Spleen (tissue), 11 donors: ENCODE measurements around the gene TRABD. TPM values are rescaled to one million over a fixed set of nuclear protein-coding genes. Genes with fewer than 3 reads are reported as not detected.
A peak's percentile ranks its signal among the peaks of the same experiment; 100 is the strongest.

Experiments used
- DNase-seq: peaks from one replicate; pipeline ENCODE4 v3.0.0-alpha.2; 2020
- H3K27ac ChIP-seq, 8 donors: fragments of 200-600 bp; sonication (generic) in 7 of 8; 1 replicate in 4 of 8; 2 replicates in 4 of 8; pipeline versions ENCODE4 v1.5.0 to v1.8.0; 2016 to 2021; ENCODE audit warnings: inconsistent platforms in 4 of 8, mild to moderate bottlenecking in 4 of 8, moderate library complexity in 1 of 8
- H3K27me3 ChIP-seq, 7 donors: fragments of 200-600 bp; sonication (generic) in 6 of 7; replicated peaks in 1 of 7; 1 replicate in 4 of 7; 2 replicates in 3 of 7; pipeline versions ENCODE4 v1.5.0 to v1.8.0; 2016 to 2021; ENCODE audit warnings: inconsistent platforms in 3 of 7, mild to moderate bottlenecking in 1 of 7
- H3K36me3 ChIP-seq, 6 donors: fragments of 200-600 bp; sonication (generic) in 5 of 6; 1 replicate in 4 of 6; 2 replicates in 2 of 6; pipeline versions ENCODE4 v1.5.0 to v1.8.0; 2016 to 2021; ENCODE audit warnings: inconsistent platforms in 2 of 6
- H3K4me1 ChIP-seq, 6 donors: fragments of 200-600 bp; sonication (generic) in 5 of 6; 1 replicate in 3 of 6; 2 replicates in 3 of 6; pipeline versions ENCODE4 v1.5.0 to v1.8.0; 2016 to 2021; ENCODE audit warnings: inconsistent platforms in 3 of 6
- H3K4me3 ChIP-seq, 8 donors: fragments of 200-600 bp; sonication (generic) in 7 of 8; 1 replicate in 4 of 8; 2 replicates in 4 of 8; pipeline versions ENCODE4 v1.5.0 to v1.8.0; 2016 to 2021; ENCODE audit warnings: inconsistent platforms in 4 of 8, mild to moderate bottlenecking in 4 of 8, moderate library complexity in 2 of 8
- H3K9me3 ChIP-seq, 8 donors: fragments of 200-600 bp; sonication (generic) in 7 of 8; 1 replicate in 4 of 8; 2 replicates in 4 of 8; pipeline versions ENCODE4 v1.5.0 to v1.8.0; 2016 to 2021; ENCODE audit warnings: inconsistent platforms in 4 of 8
- POLR2A ChIP-seq, 3 donors: fragments of 450-650 bp; IDR thresholded peaks; one replicate each; pipeline ENCODE4 v1.5.1; 2017; ENCODE audit warnings: antibody characterized with exemption in 3 of 3, mild to moderate bottlenecking in 1 of 3
- POLR2AphosphoS5 ChIP-seq, 3 donors: sonication (generic); formaldehyde crosslinking; IDR thresholded peaks; one replicate each; pipeline ENCODE4 v1.5.1; 2017; ENCODE audit warnings: antibody characterized with exemption in 3 of 3
- WGBS, 5 donors: extraction: QIAGEN DNeasy Blood & Tissue Kit in 3 of 5; methylation state at CpG; one replicate each; pipeline versions ENCODE4 v1.1.5 to v1.1.7; 2013 to 2018; 5-methylcytosine and 5-hydroxymethylcytosine counted together
- intact Hi-C: fragments of 100-400 bp; cut with DNase I; formaldehyde crosslinking; loops from one replicate; pipeline ENCODE4 v1.15.0; 2023; ENCODE audit warnings: low total_unique reads
- polyA plus RNA-seq, 3 donors: library from polyadenylated mRNA; stranded (reverse); fragments of 200-250 nt; gene quantifications; one replicate each; pipeline ENCODE4 v1.2.1, GENCODE V29; 2013
- total RNA-seq, 7 donors: library from RNA; depleted of rRNA in 3 of 7; stranded (reverse); fragments of >200 nt in 3 of 7; fragmentation: NEBNext Ultra II Directional in 4 of 7; extraction: Animal tissue kit (Norgen Biotek cat#: 25700) in 4 of 7; gene quantifications; one replicate each; pipeline versions ENCODE4 v1.1.0 to v1.2.1, GENCODE V29; 2016 to 2021
- TF ChIP-seq, protein P1 (sequence below), 11 experiments: fragments of 200-600 bp in 7 of 11; fragments of 450-650 bp in 4 of 11; sonication (generic) in 4 of 11; IDR thresholded peaks in 8 of 11; conservative IDR thresholded peaks in 3 of 11; 1 replicate in 7 of 11; 2 replicates in 4 of 11; pipeline versions ENCODE4 v1.4.0 to v1.8.0; 2016 to 2021; ENCODE audit warnings: antibody characterized with exemption in 11 of 11, inconsistent platforms in 4 of 11, mild to moderate bottlenecking in 1 of 11
- donor health status: healthy with polysubstance abuse.
- donor health status: DM: no; HTN: no; CAD: no; lungs with moderate emphysema.
- donor health status: DM: no; HTN: no; CAD: no.
- donor health status: Bipolar disorder and iron deficiency.
- donor health status: healthy.
- donor health status: DM: no; HTN: no; CAD: no.
- donor health status: DM: yes; HTN: yes; CAD: no.

Gene TRABD
- total and polyA plus RNA-seq, 10 donors, result 43.3 to 85.8 (median 60.0) TPM

GRCh38 chr22:50169181-50169759 is 16.4 kb upstream of the TRABD start:
- no peak for TF ChIP-seq POLR2A (IDR thresholded peaks at IDR 0.05)
- TF ChIP-seq, protein P1, sequence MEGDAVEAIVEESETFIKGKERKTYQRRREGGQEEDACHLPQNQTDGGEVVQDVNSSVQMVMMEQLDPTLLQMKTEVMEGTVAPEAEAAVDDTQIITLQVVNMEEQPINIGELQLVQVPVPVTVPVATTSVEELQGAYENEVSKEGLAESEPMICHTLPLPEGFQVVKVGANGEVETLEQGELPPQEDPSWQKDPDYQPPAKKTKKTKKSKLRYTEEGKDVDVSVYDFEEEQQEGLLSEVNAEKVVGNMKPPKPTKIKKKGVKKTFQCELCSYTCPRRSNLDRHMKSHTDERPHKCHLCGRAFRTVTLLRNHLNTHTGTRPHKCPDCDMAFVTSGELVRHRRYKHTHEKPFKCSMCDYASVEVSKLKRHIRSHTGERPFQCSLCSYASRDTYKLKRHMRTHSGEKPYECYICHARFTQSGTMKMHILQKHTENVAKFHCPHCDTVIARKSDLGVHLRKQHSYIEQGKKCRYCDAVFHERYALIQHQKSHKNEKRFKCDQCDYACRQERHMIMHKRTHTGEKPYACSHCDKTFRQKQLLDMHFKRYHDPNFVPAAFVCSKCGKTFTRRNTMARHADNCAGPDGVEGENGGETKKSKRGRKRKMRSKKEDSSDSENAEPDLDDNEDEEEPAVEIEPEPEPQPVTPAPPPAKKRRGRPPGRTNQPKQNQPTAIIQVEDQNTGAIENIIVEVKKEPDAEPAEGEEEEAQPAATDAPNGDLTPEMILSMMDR (IDR thresholded peaks at IDR 0.05 in 8 of 11, conservative IDR thresholded peaks at IDR 0.05 in 3 of 11), result no peak
- TF ChIP-seq POLR2AphosphoS5 (IDR thresholded peaks at IDR 0.05), result no peak
- H3K4me1 ChIP-seq, result peaks cover 4 to 45% (median 23%) of the 10 kb centered on the region in 6 donors
- no peaks in the 10 kb centered on the region for H3K9me3 ChIP-seq
- DNase-seq, result peak; percentile 75
- H3K36me3 ChIP-seq, result no peaks in the 10 kb centered on the region
- H3K4me3 ChIP-seq, result peak overlapping the region in 4 of 8 donors; percentile 45 to 74 (median 49)
- no peak overlapping the region for H3K27ac ChIP-seq
- intact Hi-C loops, result no loop called here
- peaks cover 0 to 83% (median 33%) of the 10 kb centered on the region in 7 donors for H3K27me3 ChIP-seq
- 12 to 16% (median 14%) methylated on average over 32 to 36 of the region's 36 CpGs for WGBS, 5 donors

DNA sequence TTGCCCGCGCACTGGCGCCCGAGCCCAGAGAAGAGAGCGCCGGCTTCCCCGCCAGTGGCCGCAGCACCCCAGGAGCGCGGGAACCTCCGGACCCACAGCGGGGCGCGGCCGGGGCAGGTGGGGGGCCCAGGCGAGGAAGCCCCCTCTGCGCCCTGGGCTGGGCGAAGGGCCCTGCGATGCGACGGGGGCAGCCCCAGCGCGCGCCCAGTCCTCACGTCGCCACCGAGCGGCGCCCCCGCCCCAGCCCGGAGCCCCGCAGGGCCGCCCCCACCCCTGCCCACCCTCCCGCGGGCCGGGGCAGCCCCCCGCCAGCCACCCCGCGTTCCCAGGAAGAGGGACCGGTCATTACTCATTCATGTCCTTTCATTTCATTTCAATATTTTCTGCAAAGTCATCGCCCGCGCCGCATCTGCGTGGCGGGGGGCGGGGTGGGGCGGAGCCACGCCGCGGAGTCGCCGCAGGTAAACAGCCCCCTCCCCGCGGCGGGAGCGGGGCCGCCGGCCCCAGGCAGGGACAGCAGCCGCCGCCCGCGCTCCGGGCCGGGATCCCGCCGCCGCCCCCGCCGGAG is 15.9 kb upstream of the TRABD start:
- peaks cover 0 to 83% (median 33%) of the 10 kb centered on the region in 7 donors for H3K27me3 ChIP-seq
- no peaks in the 10 kb centered on the region for H3K9me3 ChIP-seq
- H3K4me1 ChIP-seq, result peaks cover 4 to 45% (median 23%) of the 10 kb centered on the region in 6 donors
- H3K27ac ChIP-seq, result peak overlapping the region in 2 of 8 donors; percentile 40 to 50
- DNase-seq, result peak; percentile 87
- H3K36me3 ChIP-seq, result no peaks in the 10 kb centered on the region
- peak in 2 of 3 donors; percentile 19 to 67 for TF ChIP-seq POLR2AphosphoS5 (IDR thresholded peaks at IDR 0.05)
- TF ChIP-seq, protein P1 (IDR thresholded peaks at IDR 0.05 in 8 of 11, conservative IDR thresholded peaks at IDR 0.05 in 3 of 11), result no peak
- peak overlapping the region in 6 of 8 donors; percentile 17 to 74 (median 46) for H3K4me3 ChIP-seq
- 0 to 2% (median 1%) methylated on average over 8 to 70 of the region's 70 CpGs for WGBS, 5 donors
- intact Hi-C loops, result no loop called here

DNA sequence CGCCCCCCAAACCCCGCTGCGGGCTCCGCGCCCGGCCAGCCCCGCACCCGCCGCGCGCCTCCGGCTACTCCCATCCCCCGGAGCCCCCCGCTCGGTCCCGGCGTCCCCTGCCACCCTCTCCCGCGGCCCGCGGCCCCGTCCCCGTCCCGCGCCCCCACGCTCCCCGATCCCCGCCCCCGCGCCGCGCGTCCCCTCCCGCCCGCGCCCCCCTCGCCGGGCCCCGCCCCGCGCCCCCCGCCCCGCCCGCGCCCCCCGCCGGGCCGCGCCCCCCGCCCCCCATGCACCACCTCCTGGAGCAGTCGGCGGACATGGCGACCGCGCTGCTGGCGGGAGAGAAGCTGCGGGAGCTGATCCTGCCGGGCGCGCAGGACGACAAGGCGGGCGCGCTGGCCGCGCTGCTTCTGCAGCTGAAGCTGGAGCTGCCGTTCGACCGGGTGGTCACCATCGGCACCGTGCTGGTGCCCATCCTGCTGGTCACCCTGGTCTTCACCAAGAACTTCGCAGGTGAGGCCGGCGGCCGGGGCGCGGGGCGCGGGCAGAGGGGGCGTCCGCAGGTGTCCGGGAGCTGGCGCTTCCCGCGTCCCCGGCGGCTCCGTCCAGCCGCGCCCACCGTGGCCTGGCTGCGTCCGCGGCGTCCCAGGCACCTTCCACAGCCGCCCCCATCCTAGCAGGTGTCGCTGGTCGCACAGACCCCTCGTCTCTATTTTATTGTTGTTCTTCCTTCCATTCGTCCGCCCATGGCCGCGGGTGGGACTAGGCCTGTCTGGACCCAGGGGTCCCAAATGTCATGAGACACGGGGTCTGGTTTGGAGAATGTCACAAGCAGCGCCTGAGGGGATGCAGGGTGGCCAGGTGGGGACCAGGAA is 15.0 kb upstream of the TRABD start, which contains the start of gene PANX2:
Gene PANX2 (plus strand): TSS at position 279 of the 866 bp plus-strand sequence. CDS start 0 bp downstream, at position 279.
- DNase-seq, result peak; percentile 84
- H3K36me3 ChIP-seq, result no peaks in the 10 kb centered on the region
- H3K27me3 ChIP-seq, result peaks cover 0 to 79% (median 33%) of the 10 kb centered on the region in 7 donors
- TF ChIP-seq POLR2AphosphoS5 (IDR thresholded peaks at IDR 0.05), result no peak
- TF ChIP-seq, protein P1 (IDR thresholded peaks at IDR 0.05 in 8 of 11, conservative IDR thresholded peaks at IDR 0.05 in 3 of 11), result no peak
- TF ChIP-seq POLR2A (IDR thresholded peaks at IDR 0.05), result no peak
- H3K4me3 ChIP-seq, result peak within 1 kb of the TSS in 7 of 8 donors; percentile 15 to 74 (median 45)
- intact Hi-C loops, result no loop called here
- peak within 1 kb of the TSS in 2 of 8 donors; percentile 40 to 50 for H3K27ac ChIP-seq
- H3K9me3 ChIP-seq, result no peaks in the 10 kb centered on the region
- 16 to 68% (median 31%) methylated on average over 15 to 105 of the region's 105 CpGs for WGBS, 5 donors
- peaks cover 4 to 45% (median 23%) of the 10 kb centered on the region in 6 donors for H3K4me1 ChIP-seq
